ENCODE measurements around the gene FBXO7.

Gene FBXO7

GRCh38 chr22:32492111-32492510 lies 17.5 kb downstream of the FBXO7 start:
- DNase-seq, result no peak

- DNase-seq, result no peak
These were observed 18.9 kb downstream of the FBXO7 start for GRCh38 chr22:32493551-32493950.

- DNase-seq, result no peak
These were observed 20.4 kb downstream of the FBXO7 start for GRCh38 chr22:32494971-32495370.

- DNase-seq, result no peak
These were observed 25.1 kb downstream of the FBXO7 start for GRCh38 chr22:32499666-32500065.

GRCh38 chr22:32501836-32502752 lies 27.5 kb downstream of the FBXO7 start:
- DNase-seq, result no peak

- no peak for DNase-seq
These were observed 34.4 kb downstream of the FBXO7 start for GRCh38 chr22:32509045-32509444.

GRCh38 chr22:32511274-32511673 lies 36.7 kb downstream of the FBXO7 start:
- no peak for DNase-seq

GRCh38 chr22:32511776-32512175 lies 37.2 kb downstream of the FBXO7 start:
- no peak for DNase-seq

- DNase-seq, result no peak
These were observed 37.8 kb downstream of the FBXO7 start for GRCh38 chr22:32512267-32512982.

GRCh38 chr22:32515084-32515483 lies 40.5 kb downstream of the FBXO7 start:
- DNase-seq, result no peak

GRCh38 chr22:32517488-32517887 lies 42.9 kb downstream of the FBXO7 start:
- no peak for DNase-seq

GRCh38 chr22:32517921-32518320 lies 43.3 kb downstream of the FBXO7 start:
- no peak for DNase-seq

GRCh38 chr22:32518381-32518780 lies 43.8 kb downstream of the FBXO7 start:
- no peak for DNase-seq

GRCh38 chr22:32518848-32519247 lies 44.2 kb downstream of the FBXO7 start:
- DNase-seq, result no peak

- DNase-seq, result no peak
These were observed 46.0 kb downstream of the FBXO7 start for GRCh38 chr22:32520612-32521011.

GRCh38 chr22:32522237-32522636 lies 47.6 kb downstream of the FBXO7 start:
- DNase-seq, result no peak

GRCh38 chr22:32527756-32528155 lies 53.1 kb downstream of the FBXO7 start:
- DNase-seq, result no peak

GRCh38 chr22:32528316-32528715 lies 53.7 kb downstream of the FBXO7 start:
- no peak for DNase-seq

GRCh38 chr22:32528984-32529982 lies 54.7 kb downstream of the FBXO7 start:
- DNase-seq, result peak; percentile 91

- peak; percentile 47 for DNase-seq
These were observed 56.6 kb downstream of the FBXO7 start for GRCh38 chr22:32531228-32531627.

- DNase-seq, result peak; percentile 92
These were observed 57.6 kb downstream of the FBXO7 start for GRCh38 chr22:32531931-32532819.

- no peak for DNase-seq
These were observed 58.2 kb downstream of the FBXO7 start for GRCh38 chr22:32532820-32533128.

Data from femur (tissue), 1 donor.